ENCODE measurements around the gene TLR7. TPM values are rescaled to one million over a fixed set of nuclear protein-coding genes. Genes with fewer than 3 reads are reported as not detected.

Gene TLR7
- total and polyA plus RNA-seq, 2 of the 4 experiments (the other 2 are of a cell fraction), result not detected

- ATAC-seq (ENCODE audit: low read depth) (no peak), DNase-seq (no peak)
- in situ Hi-C loops (cut with MboI; ENCODE audit: low sequenced_read_pairs) (no loop called here), intact Hi-C loops (cut with micrococcal nuclease) (no loop called here), dilution Hi-C loops (cut with HindIII; ENCODE audit: low sequenced_read_pairs, unreplicated experiment) (no loop called here)
- no peaks in the 10 kb centered on the region for H3K9me1 ChIP-seq (ENCODE audit: insufficient read depth, low read length)
- peak overlapping the region; percentile 41 for H2AFZ ChIP-seq (replicated peaks; ENCODE audit: low read length, poor library complexity)
- H3K14ac ChIP-seq (replicated peaks; ENCODE audit: low read depth, low read length), result no peak overlapping the region
- H4K8ac ChIP-seq (ENCODE audit: low read depth in 2 of 2, low read length in 2 of 2), result no peak overlapping the region
- no peak overlapping the region for H3K23ac ChIP-seq (ENCODE audit: low read depth, low read length)
- H3K4me3 ChIP-seq (ENCODE audit: insufficient read depth, low read depth, low read length), result no peak overlapping the region
- H4K91ac ChIP-seq (ENCODE audit: insufficient read depth, low read depth, low read length), result no peak overlapping the region
- H3K9me3 ChIP-seq (ENCODE audit: control insufficient read depth, insufficient read depth, low read length), result 0 out of 2 replicates have a peak, but pooled peaks cover 2% of the 10 kb centered on the region
- H3K4ac ChIP-seq (ENCODE audit: low read depth, low read length), result no peak overlapping the region
- no peaks in the 10 kb centered on the region for H3K79me1 ChIP-seq (ENCODE audit: low read depth in 1 of 2, low read length in 2 of 2)
- H3K4me2 ChIP-seq (ENCODE audit: low read depth, low read length), result no peak overlapping the region
- H3K9ac ChIP-seq (ENCODE audit: low read depth, low read length), result no peak overlapping the region
- H3K27ac ChIP-seq (ENCODE audit: insufficient read depth, low read length), result no peak overlapping the region
- no peak for TF ChIP-seq RCOR1 (IDR thresholded peaks at IDR 0.05; ENCODE audit: insufficient replicate concordance, low read length)
- TF ChIP-seq CEBPB (IDR thresholded peaks at IDR 0.05; ENCODE audit: low read depth, low read length), result peak; percentile 65; the same call in 1 of the 2 replicates
- H3K36me3 ChIP-seq (ENCODE audit: control insufficient read depth, insufficient read depth, low read length), result no peaks in the 10 kb centered on the region
- ChIA-PET POLR2A (ENCODE audit: unreplicated experiment) (no interaction called here), CTCF (no interaction called here)
- no peaks in the 10 kb centered on the region for H4K20me1 ChIP-seq (ENCODE audit: insufficient read depth, low read length)
- no peak overlapping the region for H2AK9ac ChIP-seq (replicated peaks; ENCODE audit: low read depth, low read length, poor library complexity)
- no peak overlapping the region for H2BK15ac ChIP-seq (ENCODE audit: low read depth, low read length)
- no peak overlapping the region for H4K5ac ChIP-seq (ENCODE audit: low read depth, low read length)
- no peak overlapping the region for H2BK120ac ChIP-seq (ENCODE audit: low read depth, low read length)
- H2AK5ac ChIP-seq (ENCODE audit: low read depth, low read length), result no peak overlapping the region
- H3K4me1 ChIP-seq (ENCODE audit: control insufficient read depth, insufficient read depth, low read length), result no peaks in the 10 kb centered on the region
- H2BK5ac ChIP-seq (ENCODE audit: low read depth, low read length, poor library complexity, severe bottlenecking), result no peak overlapping the region
- BruUV-seq (replicated peaks), result no TSS peak
- WGBS, 2 experiments (ENCODE audit: extremely low coverage in 2 of 2, insufficient read length in 1 of 2), result no CpG with 5 or more reads among the region's 7 CpGs
- no peak overlapping the region for H3K18ac ChIP-seq (ENCODE audit: low read depth, low read length)
- H2BK20ac ChIP-seq (ENCODE audit: low read depth, low read length), result no peak overlapping the region
- no peak overlapping the region for H3K56ac ChIP-seq (ENCODE audit: extremely low read depth, insufficient read depth, low read length)
- no peaks in the 10 kb centered on the region for H3K27me3 ChIP-seq (ENCODE audit: control insufficient read depth, insufficient read depth, low read length)
Observed at GRCh38 chrX:12865359-12865758, 1.5 kb upstream of the TLR7 start.
